GM19328 (cell line): ENCODE measurements around the gene SNX5.
A peak's percentile ranks its signal among the peaks of the same experiment; 100 is the strongest.

ENCODE experiments used
- ATAC-seq: cut with Tn5 transposase; IDR thresholded peaks from one replicate; pipeline ENCODE4 v1.9.1; 2021; ENCODE audit warnings: mild to moderate bottlenecking, moderate library complexity; ENCODE audit not compliant: unreplicated experiment

Gene SNX5

DNA sequence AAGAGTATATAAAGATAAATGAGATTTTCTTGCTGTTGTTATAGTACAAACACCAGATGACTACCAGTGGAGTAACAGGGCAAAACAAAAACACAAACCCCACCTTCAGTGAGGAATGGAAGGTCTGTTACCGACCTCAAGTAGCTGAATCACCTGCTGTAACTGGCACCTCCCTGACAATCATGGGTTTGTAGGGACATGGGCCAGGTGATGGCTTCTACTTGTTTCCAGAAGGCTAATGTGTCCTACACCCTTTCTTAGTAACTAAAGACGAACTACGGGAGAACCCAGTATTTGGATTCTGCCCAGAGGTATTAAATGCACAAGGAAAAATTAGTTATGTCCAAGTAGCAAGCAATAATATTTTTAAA is 26.8 kb downstream of the SNX5 start:
- no peak for ATAC-seq

GRCh38 chr20:17941087-17941825 is 27.3 kb downstream of the SNX5 start:
- ATAC-seq = no peak

DNA sequence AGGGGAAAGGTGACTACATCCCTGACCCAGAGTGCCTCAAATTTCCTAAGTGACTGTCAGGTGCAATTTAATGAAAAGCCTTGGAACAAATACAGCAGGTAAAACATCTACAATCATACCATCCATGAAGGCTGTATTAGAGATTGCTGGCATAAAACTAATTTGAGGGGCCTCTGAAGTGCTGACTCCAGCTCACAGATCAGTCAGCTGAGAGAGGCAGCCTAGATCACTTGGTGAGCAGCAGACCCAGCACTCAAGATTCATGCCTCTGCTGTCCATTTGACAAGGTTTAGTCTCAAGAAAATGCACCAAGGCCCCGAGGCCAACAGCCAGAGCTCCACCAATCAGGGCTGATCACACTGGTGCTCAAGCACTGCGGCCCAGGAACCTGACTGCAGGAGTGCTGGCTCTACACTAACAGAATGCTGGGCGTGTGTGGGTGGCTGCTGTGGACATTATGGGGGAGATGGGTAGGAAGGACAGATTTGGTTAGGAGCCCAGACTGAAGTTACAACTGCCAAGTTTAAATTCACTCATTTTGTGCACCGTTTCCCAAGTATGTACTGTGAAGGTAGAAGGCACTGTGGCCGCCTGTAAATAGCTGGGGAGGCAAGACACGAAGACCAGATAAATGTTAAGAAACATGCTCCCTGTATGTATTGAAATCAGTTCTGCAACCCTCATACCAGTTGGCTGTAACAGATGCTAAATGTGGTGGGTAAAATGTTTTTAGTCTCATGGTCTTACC is 28.2 kb downstream of the SNX5 start:
- ATAC-seq = no peak

DNA sequence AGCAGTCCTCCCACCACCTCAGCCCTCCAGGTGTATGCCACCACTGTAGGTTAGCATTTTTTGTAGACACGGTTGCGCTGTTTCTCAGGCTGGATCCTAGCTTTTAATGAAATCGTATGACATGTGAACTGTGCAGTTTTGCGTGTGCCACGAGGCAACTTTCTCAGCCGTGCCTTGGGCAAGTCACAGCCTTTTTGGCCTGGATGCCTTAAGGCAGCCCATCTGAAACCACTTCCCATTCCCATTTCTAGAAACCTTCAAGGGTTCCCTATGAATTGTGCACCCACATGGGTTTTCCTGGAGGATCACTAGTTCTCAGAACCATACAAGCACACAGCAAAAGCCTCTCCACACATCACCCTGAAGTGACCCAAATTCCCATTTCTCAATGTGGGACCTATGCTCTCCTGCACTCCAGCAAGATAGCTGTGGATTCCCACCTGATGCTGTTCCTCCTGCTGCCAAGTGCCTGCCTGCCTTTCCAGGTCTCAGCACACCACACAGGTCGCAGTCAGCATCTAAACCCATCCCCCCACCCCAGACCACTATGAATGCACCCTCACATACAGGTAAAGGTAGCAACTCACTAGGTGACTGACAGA is 28.9 kb downstream of the SNX5 start:
- no peak for ATAC-seq

DNA sequence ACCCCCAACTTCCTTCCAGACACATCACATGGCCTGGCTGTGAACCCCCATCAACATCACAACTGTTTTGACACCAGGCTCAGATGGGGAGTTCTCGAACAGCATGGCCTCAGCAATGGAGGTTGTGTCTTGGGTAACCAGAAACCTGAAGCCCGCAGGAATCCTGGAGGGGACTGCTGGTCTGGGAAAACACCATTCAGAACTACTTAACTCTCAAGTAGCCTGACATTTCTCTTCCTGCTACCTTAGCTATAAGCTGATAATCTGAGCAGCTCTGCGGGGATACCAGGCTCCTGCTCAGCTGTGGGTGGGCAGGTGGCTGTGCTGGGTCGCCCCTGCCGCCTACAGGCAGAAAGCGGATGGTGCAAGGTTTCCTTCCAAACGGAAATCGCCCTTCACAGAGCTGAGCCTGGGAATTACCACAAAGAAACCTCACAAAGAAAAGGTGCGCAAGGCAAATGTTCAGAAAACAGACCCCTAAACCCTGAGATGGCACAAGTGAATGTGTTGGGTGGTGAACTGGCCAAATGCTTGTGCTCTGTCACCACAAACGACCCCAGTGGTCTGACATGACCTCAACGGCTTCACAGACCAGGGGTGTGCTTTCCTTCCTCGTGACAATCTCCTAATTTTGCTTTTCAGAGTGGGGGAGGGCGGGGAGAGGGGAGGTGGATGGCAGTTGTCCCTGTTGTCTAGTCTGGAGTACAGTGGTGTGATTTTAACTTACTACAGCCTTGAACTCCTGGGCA is 29.5 kb downstream of the SNX5 start:
- peak; percentile 62 for ATAC-seq

- ATAC-seq = no peak
Observed at GRCh38 chr20:17936761-17937732, 31.5 kb downstream of the SNX5 start.

GRCh38 chr20:17936286-17936760 is 32.3 kb downstream of the SNX5 start:
- no peak for ATAC-seq

DNA sequence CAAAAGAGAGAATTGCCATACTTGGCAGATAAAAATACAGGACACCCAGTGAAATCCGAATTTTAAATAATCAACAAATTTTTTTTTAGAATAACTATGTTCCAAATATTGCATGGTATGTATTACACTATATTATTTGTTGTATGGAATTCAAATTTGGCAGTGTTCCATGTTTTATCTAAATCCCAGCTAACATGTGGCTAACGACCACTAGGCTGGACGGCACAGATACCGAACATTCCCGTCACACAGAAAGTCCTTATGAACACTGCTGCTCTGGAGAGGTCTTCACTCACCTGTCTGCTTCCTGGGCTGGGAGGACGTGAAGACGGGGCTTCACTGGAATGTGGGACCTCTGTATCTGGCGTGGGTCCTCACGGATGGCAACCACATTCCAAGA is 32.8 kb downstream of the SNX5 start:
- no peak for ATAC-seq

GRCh38 chr20:17935186-17935585 is 33.4 kb downstream of the SNX5 start:
- no peak for ATAC-seq

DNA sequence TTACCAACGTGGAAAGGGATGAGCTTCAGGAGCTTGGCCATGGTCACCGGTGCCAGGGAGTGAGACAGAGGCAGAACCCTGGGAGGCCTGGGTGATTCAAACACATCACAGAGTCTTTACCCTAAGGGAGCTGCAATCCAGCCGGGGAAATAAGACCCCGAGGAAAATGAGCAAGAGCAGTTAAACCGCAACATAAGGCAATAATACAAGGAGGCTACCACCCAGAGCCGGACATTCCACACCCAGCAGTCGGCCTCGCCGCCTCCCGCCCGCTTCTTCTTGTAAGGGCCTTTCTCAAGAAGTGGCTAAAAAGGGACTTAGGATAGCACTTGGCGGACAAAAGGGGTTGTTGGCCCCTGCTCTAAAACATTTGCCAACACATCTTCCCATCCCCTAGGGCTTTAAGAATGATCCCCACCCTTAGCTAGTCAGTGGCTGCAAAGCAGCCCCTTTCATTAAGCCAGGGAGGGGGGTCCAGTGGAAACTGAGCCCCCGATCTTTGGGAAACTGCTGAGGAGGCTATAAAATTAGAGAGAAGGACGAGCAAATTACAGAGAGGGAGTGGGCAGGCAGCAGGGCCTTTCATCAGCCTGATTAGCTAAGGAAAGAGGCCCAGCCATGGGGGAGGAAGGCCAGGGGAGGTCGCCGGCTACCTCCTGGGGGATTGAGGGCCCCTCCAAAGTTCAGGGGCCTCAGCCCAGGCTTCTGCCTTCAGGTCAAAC is 34.3 kb downstream of the SNX5 start:
- ATAC-seq = no peak

DNA sequence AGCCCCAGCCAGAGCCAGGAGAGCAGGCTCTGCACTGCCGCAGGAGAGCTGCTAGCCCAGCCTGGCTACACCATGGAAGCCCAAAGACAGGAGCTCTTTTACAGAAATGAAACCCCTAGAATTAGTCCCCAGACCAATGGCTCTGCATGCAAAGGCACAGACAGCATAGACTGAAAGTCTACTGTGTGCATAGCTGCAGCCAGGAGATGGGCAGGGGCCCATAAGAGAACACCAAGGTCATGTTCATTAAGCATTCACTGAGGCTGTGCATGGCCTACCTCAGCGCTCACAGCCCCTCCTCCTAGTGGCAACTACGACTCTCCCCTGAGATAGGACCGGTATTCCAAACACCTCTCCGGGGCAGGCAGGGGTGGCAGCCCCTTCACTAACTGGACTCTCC is 34.9 kb downstream of the SNX5 start:
- no peak for ATAC-seq

DNA sequence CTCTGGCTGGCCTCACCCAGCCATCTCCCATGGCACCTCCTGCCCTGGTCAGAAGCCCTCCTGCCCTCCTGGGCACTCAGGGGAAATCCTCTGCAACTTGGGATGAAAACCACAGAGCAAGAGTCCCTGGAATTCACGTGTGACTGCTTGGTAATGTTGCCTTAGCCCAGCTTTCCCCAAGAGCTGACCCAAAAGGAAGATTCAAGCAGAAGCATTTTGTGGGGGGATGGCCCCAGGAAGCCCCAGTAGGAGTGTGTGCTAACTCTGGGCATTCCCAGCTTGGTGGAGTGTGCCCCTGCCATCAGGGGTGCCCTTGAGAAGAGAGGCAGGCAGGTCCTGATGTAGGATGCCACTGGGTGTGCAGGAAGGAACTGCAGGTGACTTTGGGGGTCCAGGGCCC is 35.5 kb downstream of the SNX5 start:
- ATAC-seq = no peak

- no peak for ATAC-seq
Observed at GRCh38 chr20:17932396-17932795, 36.2 kb downstream of the SNX5 start.

- no peak for ATAC-seq
Observed at GRCh38 chr20:17931513-17931912, 37.1 kb downstream of the SNX5 start.

- no peak for ATAC-seq
Observed at GRCh38 chr20:17928633-17929311, 39.8 kb downstream of the SNX5 start.

GRCh38 chr20:17928211-17928611 is 40.4 kb downstream of the SNX5 start:
- no peak for ATAC-seq

DNA sequence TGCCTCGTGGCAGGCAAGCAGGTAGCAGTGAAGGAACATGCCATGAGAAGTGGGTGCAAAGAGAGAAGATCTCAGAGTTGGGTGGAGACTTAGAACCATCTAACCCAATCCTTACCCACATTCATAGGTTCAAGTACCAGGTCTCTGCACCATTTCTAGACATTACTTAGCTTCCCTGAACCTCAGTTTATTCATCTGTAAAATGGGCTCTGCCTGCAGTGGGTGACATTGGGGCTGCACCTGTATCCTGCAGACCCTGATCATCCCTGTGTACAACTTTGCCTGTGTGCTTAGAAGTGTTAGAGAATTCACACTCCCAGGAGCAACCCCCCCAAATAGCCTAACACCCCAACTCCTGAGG is 42.7 kb downstream of the SNX5 start:
- no peak for ATAC-seq

- no peak for ATAC-seq
Observed at GRCh38 chr20:17925141-17925939, 43.3 kb downstream of the SNX5 start.
